NK-92 (cell line): ENCODE data around the gene WDR19.
A peak's percentile ranks its signal among the peaks of the same experiment; 100 is the strongest.
"Not testable (repeated sequence)": the region's sequence is repeated elsewhere in the genome, so short reads cannot be mapped to it uniquely, and the experiment has no call there.

Source experiments
- DNase-seq: peaks from one replicate; lab custom pipeline; 2025; ENCODE audit not compliant: unreplicated experiment; lab: John Stamatoyannopoulos, UW

WDR19 gene

GRCh38 chr4:39181905-39182638 lies at the start of gene WDR19:
TSS of gene WDR19 (plus strand) at chr4:39182529. CDS start at chr4:39182558, 29 bp downstream.
- DNase-seq, result peak; percentile 97

GRCh38 chr4:39133623-39134022 lies 48.7 kb upstream of the WDR19 start:
- DNase-seq, result no peak

- DNase-seq, result no peak
These were observed 47.5 kb upstream of the WDR19 start for GRCh38 chr4:39134683-39135306.

GRCh38 chr4:39138227-39138626 lies 44.1 kb upstream of the WDR19 start:
- not testable (repeated sequence) for DNase-seq

GRCh38 chr4:39146211-39146610 lies 36.1 kb upstream of the WDR19 start:
- no peak for DNase-seq

GRCh38 chr4:39154009-39154408 lies 28.3 kb upstream of the WDR19 start:
- DNase-seq, result no peak

GRCh38 chr4:39157520-39157919 lies 24.8 kb upstream of the WDR19 start:
- no peak for DNase-seq

- no peak for DNase-seq
These were observed 16.2 kb upstream of the WDR19 start for GRCh38 chr4:39166177-39166576.

- no peak for DNase-seq
These were observed 15.7 kb upstream of the WDR19 start for GRCh38 chr4:39166669-39167068.

- DNase-seq, result no peak
These were observed 12.9 kb upstream of the WDR19 start for GRCh38 chr4:39169426-39169825.

- DNase-seq, result no peak
These were observed 12.0 kb upstream of the WDR19 start for GRCh38 chr4:39170301-39170700.

- DNase-seq, result no peak
These were observed 3.6 kb upstream of the WDR19 start for GRCh38 chr4:39178706-39179105.

GRCh38 chr4:39179681-39180080 lies 2.6 kb upstream of the WDR19 start:
- DNase-seq, result no peak

GRCh38 chr4:39180629-39181028 lies 1.7 kb upstream of the WDR19 start:
- DNase-seq, result not testable (repeated sequence)

GRCh38 chr4:39181520-39181904 lies 817 bp upstream of the WDR19 start:
- DNase-seq, result no peak

GRCh38 chr4:39201963-39202362 lies 19.6 kb downstream of the WDR19 start:
- DNase-seq, result no peak

GRCh38 chr4:39204543-39204942 lies 22.2 kb downstream of the WDR19 start:
- no peak for DNase-seq

GRCh38 chr4:39205000-39205399 lies 22.7 kb downstream of the WDR19 start:
- DNase-seq, result no peak

GRCh38 chr4:39205476-39205875 lies 23.1 kb downstream of the WDR19 start:
- DNase-seq, result no peak

GRCh38 chr4:39227906-39228305 lies 45.6 kb downstream of the WDR19 start:
- DNase-seq, result no peak

- DNase-seq, result no peak
These were observed 46.0 kb downstream of the WDR19 start for GRCh38 chr4:39228377-39228776.

GRCh38 chr4:39230462-39230861 lies 48.1 kb downstream of the WDR19 start:
- no peak for DNase-seq

- DNase-seq, result no peak
These were observed 49.3 kb downstream of the WDR19 start for GRCh38 chr4:39231660-39232059.
